Left lung (tissue), 10 donors: ENCODE results near the gene MYO1C. TPM values are rescaled to one million over a fixed set of nuclear protein-coding genes. Genes with fewer than 3 reads are reported as not detected.

Experiments used
- ATAC-seq: fragments of 200-7000 bp; cut with Tn5 transposase; one replicate; pipeline ENCODE4 v1.9.1; 2020; ENCODE audit warnings: moderate library complexity
- DNase-seq, 4 donors: peaks; one replicate each; pipeline ENCODE4 v3.0.0-alpha.2; 2013 to 2020
- H3K27ac ChIP-seq, 2 donors: fragments of 200-600 bp; sonication (generic) in 1 of 2; one replicate each; pipeline versions ENCODE4 v1.5.0 to v1.8.0; 2020 to 2021
- H3K27me3 ChIP-seq, 2 donors: fragments of 200-600 bp; sonication (generic) in 1 of 2; one replicate each; pipeline versions ENCODE4 v1.5.0 to v1.8.0; 2020 to 2021
- H3K36me3 ChIP-seq, 2 donors: fragments of 200-600 bp; sonication (generic) in 1 of 2; one replicate each; pipeline versions ENCODE4 v1.5.0 to v1.8.0; 2020 to 2021
- H3K4me1 ChIP-seq, 2 donors: fragments of 200-600 bp; one replicate each; pipeline ENCODE4 v1.8.0; 2021
- H3K4me3 ChIP-seq, 2 donors: fragments of 200-600 bp; sonication (generic) in 1 of 2; one replicate each; pipeline versions ENCODE4 v1.5.0 to v1.8.0; 2020 to 2021; ENCODE audit warnings: mild to moderate bottlenecking in 1 of 2
- H3K9me3 ChIP-seq, 2 donors: fragments of 200-600 bp; sonication (generic) in 1 of 2; one replicate each; pipeline versions ENCODE4 v1.5.0 to v1.8.0; 2020 to 2021
- intact Hi-C, 2 donors: fragments of 100-400 bp; cut with DNase I; formaldehyde crosslinking; loops; one replicate each; pipeline versions ENCODE4 v1.11.2 to v1.14.2; 2022
- polyA plus RNA-seq, 6 donors: library from polyadenylated mRNA; unstranded; fragments of 120-200 nt; gene quantifications; one replicate each; pipeline ENCODE4 v1.2.1, GENCODE V29; 2013; ENCODE audit not compliant: insufficient read length in 6 of 6
- total RNA-seq, 2 donors: library from RNA; stranded (reverse); fragmentation: NEBNext Ultra II Directional; extraction: Animal tissue kit (Norgen Biotek cat#: 25700); gene quantifications; one replicate each; pipeline ENCODE4 v1.2.1, GENCODE V29; 2021
- TF ChIP-seq, protein P1 (sequence below), 2 donors: fragments of 200-600 bp; sonication (generic) in 1 of 2; IDR thresholded peaks; one replicate each; pipeline versions ENCODE4 v1.5.0 to v1.8.0; 2021; ENCODE audit warnings: antibody characterized with exemption in 2 of 2
- donor health status: DM: no; HTN: yes; CAD: no.
- donor health status: DM: no; HTN: no; CAD: no.

Gene MYO1C
- total and polyA plus RNA-seq, 8 donors, result 65.5 to 282 (median 80.7) TPM

DNA sequence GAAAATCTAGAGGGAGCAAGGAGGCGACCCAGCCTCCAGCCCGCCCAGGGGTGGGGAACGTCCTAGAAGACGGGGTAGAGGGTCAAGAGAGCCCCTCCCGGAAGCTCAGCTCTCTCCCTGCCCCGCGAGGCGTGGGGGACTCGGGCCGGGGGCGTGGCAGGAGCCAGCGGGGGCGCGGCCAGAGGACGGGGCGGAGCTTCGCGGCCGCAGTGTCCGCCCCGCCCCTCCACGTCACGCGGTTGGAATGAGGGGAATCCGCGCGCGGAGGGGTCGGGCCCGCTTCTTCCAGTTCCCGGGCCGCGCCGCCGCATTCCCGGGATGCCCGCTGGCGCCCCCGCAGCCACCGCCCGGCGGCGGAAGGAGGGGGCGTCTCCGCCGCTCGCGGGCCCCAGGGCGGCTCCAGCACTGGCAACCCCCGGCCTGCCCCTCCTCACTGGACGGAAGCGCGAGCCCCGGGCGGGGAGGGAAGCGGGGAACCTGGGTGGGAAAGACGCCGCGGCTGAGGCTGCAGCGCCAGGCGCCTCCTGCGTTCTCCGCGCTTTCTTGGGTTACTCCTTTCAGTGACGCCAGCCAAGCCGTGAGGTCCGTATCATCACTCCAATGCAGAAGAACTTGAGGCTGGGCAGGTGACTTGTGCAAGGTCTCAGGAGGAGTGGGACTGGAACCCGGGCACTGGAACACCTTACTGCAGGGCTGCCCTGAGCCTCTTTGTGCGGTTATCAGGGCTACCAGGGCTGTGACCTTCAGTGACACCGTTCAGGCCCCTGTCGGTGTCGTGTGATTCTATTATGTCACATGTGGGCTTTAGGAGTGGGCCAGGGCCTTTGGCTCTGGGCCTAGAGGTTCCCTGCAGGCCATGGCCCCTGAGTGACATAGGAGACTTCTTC, 4.3 kb downstream of the MYO1C start:
- DNase-seq (peak; percentile 84 to 96 (median 90)), ATAC-seq (peak; percentile 65)
- intact Hi-C loops, result no loop called here
- H3K27me3 ChIP-seq, result peaks cover 0 to 64% of the 10 kb centered on the region in 2 donors
- H3K4me3 ChIP-seq, result peak overlapping the region; percentile 35 to 82
- H3K4me1 ChIP-seq, result peaks cover 23 to 83% of the 10 kb centered on the region in 2 donors
- H3K9me3 ChIP-seq, result no peaks in the 10 kb centered on the region
- peaks cover 0 to 8% of the 10 kb centered on the region in 2 donors for H3K36me3 ChIP-seq
- peak overlapping the region; percentile 90 to 93 for H3K27ac ChIP-seq
- TF ChIP-seq, protein P1, sequence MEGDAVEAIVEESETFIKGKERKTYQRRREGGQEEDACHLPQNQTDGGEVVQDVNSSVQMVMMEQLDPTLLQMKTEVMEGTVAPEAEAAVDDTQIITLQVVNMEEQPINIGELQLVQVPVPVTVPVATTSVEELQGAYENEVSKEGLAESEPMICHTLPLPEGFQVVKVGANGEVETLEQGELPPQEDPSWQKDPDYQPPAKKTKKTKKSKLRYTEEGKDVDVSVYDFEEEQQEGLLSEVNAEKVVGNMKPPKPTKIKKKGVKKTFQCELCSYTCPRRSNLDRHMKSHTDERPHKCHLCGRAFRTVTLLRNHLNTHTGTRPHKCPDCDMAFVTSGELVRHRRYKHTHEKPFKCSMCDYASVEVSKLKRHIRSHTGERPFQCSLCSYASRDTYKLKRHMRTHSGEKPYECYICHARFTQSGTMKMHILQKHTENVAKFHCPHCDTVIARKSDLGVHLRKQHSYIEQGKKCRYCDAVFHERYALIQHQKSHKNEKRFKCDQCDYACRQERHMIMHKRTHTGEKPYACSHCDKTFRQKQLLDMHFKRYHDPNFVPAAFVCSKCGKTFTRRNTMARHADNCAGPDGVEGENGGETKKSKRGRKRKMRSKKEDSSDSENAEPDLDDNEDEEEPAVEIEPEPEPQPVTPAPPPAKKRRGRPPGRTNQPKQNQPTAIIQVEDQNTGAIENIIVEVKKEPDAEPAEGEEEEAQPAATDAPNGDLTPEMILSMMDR (IDR thresholded peaks at IDR 0.05), result no peak

DNA sequence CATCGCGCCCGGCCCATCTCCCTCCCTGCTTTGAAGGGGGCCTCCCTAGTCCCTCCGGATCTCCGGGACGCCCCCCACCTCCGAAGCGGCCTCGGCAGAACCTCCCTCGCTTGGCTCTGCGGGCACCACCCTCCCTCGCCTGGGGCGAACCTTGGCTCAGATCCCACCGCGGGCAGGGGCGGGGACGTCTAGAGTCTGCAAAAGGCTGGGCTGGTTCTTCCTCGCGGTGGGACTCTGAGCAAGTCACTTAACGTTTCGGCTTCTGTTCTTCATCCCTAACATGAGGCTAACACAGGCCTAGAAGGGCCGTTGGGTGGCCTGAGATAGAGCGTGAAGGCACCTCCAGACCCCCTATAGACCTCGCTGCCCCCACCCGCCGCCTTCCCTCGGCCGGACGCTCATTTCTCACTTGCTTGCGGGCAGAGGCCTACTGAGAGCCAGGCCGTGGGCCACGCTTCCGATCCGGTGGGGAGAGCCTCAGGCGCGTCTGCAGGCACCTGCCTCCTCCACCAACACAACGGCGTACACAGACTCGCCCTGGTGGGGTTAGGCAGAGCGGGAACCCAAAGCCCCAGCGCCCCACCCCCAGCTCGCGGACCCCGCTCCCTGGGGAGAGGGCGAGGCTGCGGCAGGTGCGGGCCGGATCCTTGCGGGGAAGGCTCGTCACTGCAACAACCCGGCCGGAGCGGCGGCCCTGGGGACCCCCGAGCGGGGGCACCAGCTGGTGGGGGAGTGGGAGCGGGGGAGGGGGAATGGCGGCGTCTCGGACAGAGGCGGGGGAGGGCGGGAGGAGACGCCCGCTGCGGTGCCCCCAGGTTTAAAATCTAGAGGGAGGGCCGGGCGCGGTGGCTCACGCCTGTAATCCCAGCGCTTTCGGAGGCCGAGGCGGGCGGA, 5.4 kb downstream of the MYO1C start:
- Histone ChIP-seq H3K27ac (peak overlapping the region; percentile 90 to 93), H3K4me1 (peaks cover 23 to 72% of the 10 kb centered on the region in 2 donors), H3K4me3 (peak overlapping the region; percentile 35 to 82), H3K36me3 (peaks cover 0 to 16% of the 10 kb centered on the region in 2 donors), H3K27me3 (peaks cover 0 to 52% of the 10 kb centered on the region in 2 donors), H3K9me3 (no peaks in the 10 kb centered on the region)
- intact Hi-C loops, result no loop called here
- ATAC-seq (peak; percentile 41), DNase-seq (peak; percentile 42 to 92 (median 78))
- TF ChIP-seq, protein P1 (IDR thresholded peaks at IDR 0.05), result no peak

- peak in 3 of 4 donors; percentile 62 to 92 (median 70) for DNase-seq
- Histone ChIP-seq H3K4me3 (peak overlapping the region; percentile 62 to 82), H3K4me1 (peaks cover 23 to 66% of the 10 kb centered on the region in 2 donors), H3K36me3 (peaks cover 0 to 29% of the 10 kb centered on the region in 2 donors), H3K27ac (peak overlapping the region; percentile 90 to 93), H3K27me3 (peaks cover 0 to 48% of the 10 kb centered on the region in 2 donors), H3K9me3 (no peaks in the 10 kb centered on the region)
- intact Hi-C loops, result no loop called here
- TF ChIP-seq, protein P1 (IDR thresholded peaks at IDR 0.05), result no peak
- ATAC-seq, result peak; percentile 21
These were observed 6.8 kb downstream of the MYO1C start for GRCh38 chr17:1485423-1486376.

GRCh38 chr17:1484676-1485422, 7.6 kb downstream of the MYO1C start:
- peak; percentile 36 to 85 (median 75) for DNase-seq
- TF ChIP-seq, protein P1 (IDR thresholded peaks at IDR 0.05), result peak in 1 of 2 donors; percentile 9
- ATAC-seq, result peak; percentile 53
- peak overlapping the region; percentile 62 to 82 for H3K4me3 ChIP-seq
- H3K27me3 ChIP-seq, result peaks cover 0 to 48% of the 10 kb centered on the region in 2 donors
- H3K9me3 ChIP-seq, result no peaks in the 10 kb centered on the region
- H3K4me1 ChIP-seq, result peaks cover 23 to 58% of the 10 kb centered on the region in 2 donors
- peaks cover 0 to 38% of the 10 kb centered on the region in 2 donors for H3K36me3 ChIP-seq
- intact Hi-C loops, result no loop called here
- H3K27ac ChIP-seq, result peak overlapping the region; percentile 90 to 93
